Kidney (tissue), 14 donors: ENCODE measurements around the gene SPTA1. TPM values are rescaled to one million over a fixed set of nuclear protein-coding genes. Genes with fewer than 3 reads are reported as not detected.

Experiments
- DNase-seq, 5 donors: peaks; one replicate each; pipeline ENCODE4 v3.0.0-alpha.2; 2013 to 2020
- FAIRE-seq: peaks from 2 replicates; lab custom pipeline; 2012; peaks lifted over from hg19 to GRCh38; lab: Jason Lieb, UNC
- H3K27ac ChIP-seq, 2 donors: one replicate each; pipeline ENCODE4 v1.7.0; 2013; ENCODE audit warnings: low read depth in 2 of 2, low read length in 2 of 2, inconsistent platforms in 1 of 2
- H3K27me3 ChIP-seq: one replicate; pipeline ENCODE4 v1.7.1; 2013; ENCODE audit warnings: low read length, inconsistent platforms; ENCODE audit not compliant: control insufficient read depth, insufficient read depth
- H3K36me3 ChIP-seq, 3 donors: one replicate each; pipeline versions ENCODE4 v1.7.0 to v1.7.1; 2013; ENCODE audit warnings: low read length in 3 of 3, control low read depth in 1 of 3, inconsistent platforms in 1 of 3; ENCODE audit not compliant: insufficient read depth in 3 of 3, control insufficient read depth in 2 of 3
- H3K4me1 ChIP-seq, 3 donors: one replicate each; pipeline versions ENCODE4 v1.7.0 to v1.7.1; 2013; ENCODE audit warnings: low read length in 3 of 3, inconsistent platforms in 1 of 3, low read depth in 1 of 3; ENCODE audit not compliant: control insufficient read depth in 2 of 3, insufficient read depth in 2 of 3
- H3K4me3 ChIP-seq, 3 donors: one replicate each; pipeline versions ENCODE4 v1.7.0 to v1.8.1; 2013; ENCODE audit warnings: low read length in 3 of 3, control low read depth in 1 of 3, inconsistent platforms in 1 of 3
- H3K9ac ChIP-seq, 3 donors: one replicate each; pipeline versions ENCODE4 v1.7.0 to v1.7.1; 2013; ENCODE audit warnings: low read length in 3 of 3, control low read depth in 1 of 3, inconsistent platforms in 1 of 3
- H3K9me3 ChIP-seq, 3 donors: one replicate each; pipeline versions ENCODE4 v1.7.0 to v1.7.1; 2013; ENCODE audit warnings: low read length in 3 of 3, control low read depth in 1 of 3, inconsistent platforms in 1 of 3; ENCODE audit not compliant: control insufficient read depth in 2 of 3, insufficient read depth in 1 of 3
- intact Hi-C: fragments of 100-400 bp; cut with DNase I; formaldehyde crosslinking; loops from one replicate; pipeline ENCODE4 v1.11.1; 2022
- polyA plus RNA-seq: library from polyadenylated mRNA; stranded (reverse); fragments of 350-450 nt; fragmentation: Illumina TruSeq; extraction: RNeasy Lipid Tissue Mini Kit (QIAGEN cat#74804); gene quantifications from one replicate; pipeline ENCODE4 v1.2.3, GENCODE V29; 2014; ENCODE audit warnings: low read depth, low replicate concordance; ENCODE audit not compliant: insufficient read depth
- total RNA-seq: library from RNA; stranded (reverse); fragmentation: NEBNext Ultra II Directional; extraction: Animal tissue kit (Norgen Biotek cat#: 25700); gene quantifications from one replicate; pipeline ENCODE4 v1.2.1, GENCODE V29; 2021
- TF ChIP-seq, protein P1 (sequence below): IDR thresholded peaks from 3 replicates; pipeline ENCODE4 v1.5.1; 2012; ENCODE audit warnings: mild to moderate bottlenecking, moderate library complexity, borderline replicate concordance; ENCODE audit not compliant: insufficient read depth; ENCODE audit errors: extremely low read depth
- donor health status: control.
- donor health status: control.
- donor health status: control.
- donor health status: control.
- donor health status: control.
- donor health status: DM: yes; HTN: yes; CAD: no.
- donor health status: Normal renal cell carcinoma (clear cell type).

The SPTA1 gene
- total and polyA plus RNA-seq, 2 donors from 2014 or later = 0.28 TPM; not detected in 1

GRCh38 chr1:158563853-158564252, 122.7 kb downstream of the SPTA1 start:
- no peaks in the 10 kb centered on the region for H3K9me3 ChIP-seq
- TF ChIP-seq, protein P1, sequence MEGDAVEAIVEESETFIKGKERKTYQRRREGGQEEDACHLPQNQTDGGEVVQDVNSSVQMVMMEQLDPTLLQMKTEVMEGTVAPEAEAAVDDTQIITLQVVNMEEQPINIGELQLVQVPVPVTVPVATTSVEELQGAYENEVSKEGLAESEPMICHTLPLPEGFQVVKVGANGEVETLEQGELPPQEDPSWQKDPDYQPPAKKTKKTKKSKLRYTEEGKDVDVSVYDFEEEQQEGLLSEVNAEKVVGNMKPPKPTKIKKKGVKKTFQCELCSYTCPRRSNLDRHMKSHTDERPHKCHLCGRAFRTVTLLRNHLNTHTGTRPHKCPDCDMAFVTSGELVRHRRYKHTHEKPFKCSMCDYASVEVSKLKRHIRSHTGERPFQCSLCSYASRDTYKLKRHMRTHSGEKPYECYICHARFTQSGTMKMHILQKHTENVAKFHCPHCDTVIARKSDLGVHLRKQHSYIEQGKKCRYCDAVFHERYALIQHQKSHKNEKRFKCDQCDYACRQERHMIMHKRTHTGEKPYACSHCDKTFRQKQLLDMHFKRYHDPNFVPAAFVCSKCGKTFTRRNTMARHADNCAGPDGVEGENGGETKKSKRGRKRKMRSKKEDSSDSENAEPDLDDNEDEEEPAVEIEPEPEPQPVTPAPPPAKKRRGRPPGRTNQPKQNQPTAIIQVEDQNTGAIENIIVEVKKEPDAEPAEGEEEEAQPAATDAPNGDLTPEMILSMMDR = no peak
- no peak overlapping the region for H3K4me3 ChIP-seq
- H3K36me3 ChIP-seq = no peaks in the 10 kb centered on the region
- H3K9ac ChIP-seq = no peak overlapping the region
- H3K27me3 ChIP-seq = no peaks in the 10 kb centered on the region
- H3K4me1 ChIP-seq = no peaks in the 10 kb centered on the region
- DNase-seq (no peak), FAIRE-seq (no peak)
- no peak overlapping the region for H3K27ac ChIP-seq
- intact Hi-C loops = no loop called here

Other genes with a start within 250 kb of the SPTA1 start
- not detected for gene OR10K1, start 224.9 kb downstream of the SPTA1 start, total RNA-seq
- not detected for gene OR10K1, start 224.9 kb downstream of the SPTA1 start, polyA plus RNA-seq
- gene OR10R2, start 214.5 kb downstream of the SPTA1 start, total RNA-seq = not detected
- gene OR10R2, start 214.5 kb downstream of the SPTA1 start, polyA plus RNA-seq = not detected
- not detected for gene OR6Y1, start 132.3 kb downstream of the SPTA1 start, total RNA-seq
- gene OR6Y1, start 132.3 kb downstream of the SPTA1 start, polyA plus RNA-seq = not detected
- not detected for gene OR6P1, start 116.1 kb downstream of the SPTA1 start, total RNA-seq
- gene OR6P1, start 116.1 kb downstream of the SPTA1 start, polyA plus RNA-seq = not detected
- gene OR10X1, start 106.8 kb downstream of the SPTA1 start, total RNA-seq = not detected
- gene OR10X1, start 106.8 kb downstream of the SPTA1 start, polyA plus RNA-seq = not detected
- gene OR10Z1, start 81.4 kb downstream of the SPTA1 start, total RNA-seq = not detected
- not detected for gene OR10Z1, start 81.4 kb downstream of the SPTA1 start, polyA plus RNA-seq
- gene OR6K2, start 13.9 kb upstream of the SPTA1 start, total RNA-seq = not detected
- not detected for gene OR6K2, start 13.9 kb upstream of the SPTA1 start, polyA plus RNA-seq
- not detected for gene OR6K3, start 34.0 kb upstream of the SPTA1 start, total RNA-seq
- gene OR6K3, start 34.0 kb upstream of the SPTA1 start, polyA plus RNA-seq = not detected
- gene OR6K6, start 68.0 kb upstream of the SPTA1 start, total RNA-seq = not detected
- not detected for gene OR6K6, start 68.0 kb upstream of the SPTA1 start, polyA plus RNA-seq
- not detected for gene OR6N1, start 85.5 kb upstream of the SPTA1 start, total RNA-seq
- gene OR6N1, start 85.5 kb upstream of the SPTA1 start, polyA plus RNA-seq = not detected
- not detected for gene OR6N2, start 94.5 kb upstream of the SPTA1 start, total RNA-seq
- not detected for gene OR6N2, start 94.5 kb upstream of the SPTA1 start, polyA plus RNA-seq
- 8.3 TPM for gene MNDA, start 144.6 kb upstream of the SPTA1 start, total RNA-seq
- 2.6 TPM for gene MNDA, start 144.6 kb upstream of the SPTA1 start, polyA plus RNA-seq
- 3.9 TPM for gene PYHIN1, start 244.8 kb upstream of the SPTA1 start, total RNA-seq
- gene PYHIN1, start 244.8 kb upstream of the SPTA1 start, polyA plus RNA-seq = 0.30 TPM